GM18508 (cell line): ENCODE data around the gene PLEKHG4.

Experiments
- ATAC-seq: cut with Tn5 transposase; IDR thresholded peaks from one replicate; pipeline ENCODE4 v1.9.1; 2021; ENCODE audit warnings: moderate number of reproducible peaks; ENCODE audit not compliant: insufficient read depth, unreplicated experiment

Gene PLEKHG4

DNA sequence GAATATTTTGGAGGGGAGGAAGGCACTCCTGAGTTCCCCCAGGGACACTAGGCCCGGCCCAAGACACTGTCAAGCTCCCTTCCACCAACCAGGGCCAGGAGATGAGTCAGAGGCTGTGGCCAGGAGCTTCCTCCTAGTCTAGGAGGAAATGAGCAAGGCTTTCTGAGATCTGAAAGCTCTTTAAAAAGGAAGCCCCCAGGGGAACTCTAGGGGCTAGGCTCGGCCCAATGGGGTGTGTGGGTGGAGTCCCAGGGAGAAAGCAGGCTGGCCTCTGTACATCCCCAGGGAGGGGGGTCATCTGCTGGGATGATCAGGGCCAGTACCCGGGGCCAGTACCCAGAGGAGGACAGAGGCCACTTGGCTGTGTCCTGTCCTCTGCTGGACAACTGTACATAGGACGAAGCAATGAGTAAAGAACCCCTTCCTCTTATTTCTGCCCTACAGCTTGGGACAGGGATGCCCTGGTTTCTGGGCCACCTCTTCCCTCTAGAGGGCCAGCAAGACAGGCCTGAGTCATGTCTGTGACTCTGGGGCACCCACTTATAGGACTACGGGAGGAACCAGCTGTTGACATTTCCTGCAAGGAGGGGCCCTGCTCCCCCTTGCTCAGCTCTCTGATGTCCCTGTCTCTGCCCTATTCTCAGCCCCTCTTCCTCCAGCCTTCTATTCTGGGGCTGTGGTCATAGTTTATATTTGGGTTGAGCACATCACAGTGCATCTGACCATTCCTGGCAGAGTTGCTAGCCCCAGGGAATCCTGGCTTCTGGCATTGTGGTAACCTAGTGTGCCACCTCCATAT lies 34.7 kb upstream of the PLEKHG4 start:
- peak; percentile 36 for ATAC-seq

DNA sequence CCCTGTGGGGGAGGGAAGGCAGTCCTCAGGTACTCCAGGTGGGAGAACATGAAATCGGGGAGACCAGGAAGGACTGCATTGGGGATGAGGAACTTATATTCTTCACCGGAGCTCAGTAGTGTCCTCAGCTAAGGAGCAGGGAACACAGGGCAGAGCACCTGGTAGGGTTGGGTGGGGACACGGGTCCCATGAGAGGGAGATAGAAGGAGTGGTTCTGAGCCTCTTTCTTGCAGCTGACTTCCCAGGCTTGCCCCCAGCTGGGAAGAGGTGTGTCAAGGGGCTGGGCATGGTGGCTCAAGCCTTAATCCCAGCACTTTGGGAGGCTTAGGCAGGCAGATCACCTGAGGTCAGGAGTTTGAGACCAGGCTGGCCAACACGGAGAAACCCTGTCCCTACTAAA lies 34.1 kb upstream of the PLEKHG4 start:
- no peak for ATAC-seq

DNA sequence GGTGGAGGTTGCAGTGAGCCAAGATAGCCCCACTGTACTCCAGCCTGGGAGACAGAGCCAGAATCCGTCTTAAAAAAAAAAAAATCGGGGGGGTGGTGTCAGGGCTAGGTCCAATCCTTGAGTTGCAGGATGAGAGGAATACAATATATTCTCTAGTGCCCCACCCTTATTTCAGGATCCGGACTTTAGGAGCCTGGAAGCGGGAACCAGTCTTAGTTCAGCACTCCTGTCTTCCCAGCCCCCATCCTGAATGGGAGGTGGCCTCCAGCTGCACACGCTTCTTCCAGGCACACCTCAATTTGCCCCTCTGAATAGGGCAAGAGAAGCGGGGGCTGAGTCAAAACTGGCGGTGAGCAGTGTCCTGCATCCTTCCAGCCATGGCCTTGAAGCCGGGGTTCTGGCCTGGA lies 33.7 kb upstream of the PLEKHG4 start:
- ATAC-seq, result no peak

DNA sequence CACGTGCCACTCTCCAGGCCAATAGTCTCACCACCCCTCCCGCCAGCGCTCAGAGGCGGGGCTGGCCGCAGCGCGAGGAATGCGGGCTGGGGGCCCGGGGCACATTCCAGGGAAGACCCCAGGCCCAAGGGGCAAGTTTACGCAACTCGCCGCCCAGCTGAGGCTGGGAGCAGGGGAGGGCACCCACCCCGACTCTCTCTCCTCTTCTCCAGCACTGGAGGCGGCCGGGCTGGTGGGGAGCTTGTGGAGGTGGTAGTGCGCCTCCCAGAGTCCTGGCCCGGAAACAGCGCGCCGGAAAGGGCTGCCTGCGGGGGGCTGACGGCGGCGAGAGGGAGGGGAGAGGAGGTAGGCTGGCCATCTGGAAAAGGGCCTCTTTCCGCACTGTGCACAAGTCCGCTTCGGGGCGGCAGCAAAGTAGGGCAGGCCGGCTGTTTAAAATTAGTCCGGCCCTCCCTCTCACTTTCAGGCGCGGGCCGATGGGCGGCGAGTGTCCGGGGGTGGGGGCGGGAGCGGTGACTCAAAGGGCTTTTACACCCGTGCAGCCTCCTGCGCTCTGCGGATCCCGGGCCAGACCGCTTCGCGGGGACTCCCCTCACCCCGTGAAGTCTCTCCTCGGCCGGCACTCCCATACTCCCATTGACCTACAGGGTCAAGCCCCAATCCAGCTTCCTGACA lies 33.1 kb upstream of the PLEKHG4 start:
- ATAC-seq, result no peak

DNA sequence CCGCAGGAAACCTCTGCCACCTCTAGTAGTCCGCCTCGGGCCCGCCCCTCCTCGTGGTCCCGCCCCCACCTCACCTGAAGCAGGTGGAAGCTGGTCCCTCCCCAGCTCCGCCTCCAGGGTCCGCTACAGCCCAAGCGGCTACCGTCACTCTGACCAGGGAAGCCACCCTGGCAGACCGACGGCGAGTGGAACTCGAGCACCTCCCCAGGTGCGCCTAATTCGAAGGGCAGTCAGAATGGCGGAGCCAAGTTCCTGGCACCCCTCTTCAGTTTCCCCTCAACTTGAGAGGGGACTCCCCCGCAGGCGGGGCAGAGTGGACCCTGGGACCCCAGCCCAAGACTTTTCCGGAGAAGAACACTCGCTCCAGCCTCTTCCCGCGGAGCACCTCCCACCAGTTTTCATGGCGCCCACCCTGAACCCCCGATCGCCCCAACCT lies 32.6 kb upstream of the PLEKHG4 start:
- no peak for ATAC-seq

DNA sequence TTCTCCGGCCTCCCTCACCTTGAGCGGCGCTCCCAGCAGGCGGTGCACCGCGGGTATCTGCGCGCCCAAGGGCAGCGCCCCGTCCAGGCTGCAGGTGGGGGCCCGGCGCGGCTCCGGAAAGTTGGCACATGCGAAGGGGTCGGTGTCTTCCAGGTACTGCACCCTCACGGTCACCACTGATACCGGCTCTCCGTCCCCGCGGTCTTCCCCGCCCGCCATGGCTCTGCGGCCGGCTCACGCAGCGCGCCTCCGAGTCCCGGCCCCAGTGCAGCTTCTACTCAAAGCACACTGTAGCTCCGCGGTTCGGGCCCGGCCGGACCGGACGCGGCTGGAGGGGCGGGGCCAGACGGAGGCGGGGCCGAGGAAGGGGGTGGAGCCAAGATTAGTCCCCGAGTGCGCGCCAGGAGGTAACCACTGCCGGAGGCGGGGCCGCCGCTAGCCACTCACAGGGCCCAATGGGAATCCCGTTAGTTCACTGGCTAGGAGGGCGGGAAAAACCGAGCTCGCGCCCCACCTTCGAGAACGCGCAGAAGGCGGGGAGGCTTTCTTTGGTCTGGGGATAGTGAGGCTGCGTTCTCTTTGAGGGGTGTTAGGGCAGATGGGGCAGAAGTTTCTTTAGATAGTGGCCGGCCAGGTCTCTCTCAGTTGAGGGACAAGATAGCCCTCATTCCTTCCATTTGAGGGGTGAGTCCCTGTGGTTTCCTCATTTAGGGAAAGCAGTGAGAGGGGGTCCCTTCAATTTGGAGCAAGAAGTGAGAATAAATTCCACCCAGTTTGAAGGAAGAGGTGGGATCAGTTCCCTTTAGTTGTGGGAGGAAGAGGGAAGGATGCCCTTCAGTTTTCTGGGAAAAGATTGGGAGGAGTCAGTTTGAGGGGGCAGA lies 31.9 kb upstream of the PLEKHG4 start, which contains the start of gene FHOD1:
Gene FHOD1 (minus strand): TSS at position 290 of the 881 bp plus-strand sequence. CDS start 71 bp downstream, at position 219.
- peak; percentile 30 for ATAC-seq

DNA sequence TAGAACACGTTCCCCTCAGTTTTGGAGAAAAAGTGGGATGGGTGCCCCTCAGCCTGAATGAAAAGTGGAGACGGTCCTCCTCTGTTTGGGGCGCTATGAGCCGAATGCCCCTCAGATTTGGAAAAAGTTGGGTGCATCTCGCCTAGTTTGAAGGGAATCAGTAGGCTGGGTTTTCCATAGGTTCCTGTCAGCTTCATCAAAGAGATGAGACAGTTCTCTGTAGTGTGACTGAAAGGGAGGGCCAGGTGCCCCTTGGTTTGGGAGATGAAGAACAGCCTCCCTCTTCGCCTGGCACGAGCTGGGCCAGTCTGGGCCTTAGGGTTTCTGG lies 31.3 kb upstream of the PLEKHG4 start:
- ATAC-seq, result no peak

DNA sequence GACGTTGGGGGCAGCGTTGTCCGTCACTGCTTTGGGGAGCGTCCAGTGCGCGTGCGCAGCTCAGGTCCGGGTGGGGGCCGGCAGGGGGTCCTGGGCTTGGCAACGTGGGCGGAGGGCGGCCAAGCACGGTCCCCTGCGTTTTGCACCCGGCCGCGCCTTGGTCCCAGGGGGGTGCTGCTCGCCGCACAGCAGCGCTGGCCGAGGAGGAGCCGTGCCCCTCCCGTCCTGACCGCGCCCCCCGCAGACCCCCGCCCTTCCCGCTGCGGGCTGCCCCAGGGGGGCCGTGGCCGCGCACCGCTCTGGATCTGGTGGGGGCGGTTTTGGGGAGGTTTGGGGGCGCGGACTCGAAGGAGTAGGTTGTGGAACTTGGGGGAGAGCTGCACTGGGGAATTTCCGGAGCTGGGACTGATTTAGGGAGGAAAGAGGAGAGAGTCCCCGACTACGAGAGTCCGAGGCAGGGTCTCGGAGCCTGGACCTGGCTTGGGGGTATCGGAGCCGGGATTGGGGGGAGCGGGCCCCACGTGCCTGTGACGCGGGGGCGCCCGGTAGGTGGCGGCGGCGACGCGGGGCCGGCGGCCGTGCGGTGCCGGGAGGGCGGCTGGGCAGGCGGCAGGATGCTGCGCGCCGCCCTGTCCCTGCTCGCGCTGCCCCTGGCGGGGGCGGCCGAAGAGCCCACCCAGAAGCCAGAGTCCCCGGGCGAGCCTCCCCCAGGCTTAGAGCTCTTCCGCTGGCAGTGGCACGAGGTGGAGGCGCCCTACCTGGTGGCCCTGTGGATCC lies 30.7 kb upstream of the PLEKHG4 start, which contains the start of gene SLC9A5:
Gene SLC9A5 (plus strand): TSS at position 579 of the 777 bp plus-strand sequence. CDS start 36 bp downstream, at position 615.
- ATAC-seq, result no peak

DNA sequence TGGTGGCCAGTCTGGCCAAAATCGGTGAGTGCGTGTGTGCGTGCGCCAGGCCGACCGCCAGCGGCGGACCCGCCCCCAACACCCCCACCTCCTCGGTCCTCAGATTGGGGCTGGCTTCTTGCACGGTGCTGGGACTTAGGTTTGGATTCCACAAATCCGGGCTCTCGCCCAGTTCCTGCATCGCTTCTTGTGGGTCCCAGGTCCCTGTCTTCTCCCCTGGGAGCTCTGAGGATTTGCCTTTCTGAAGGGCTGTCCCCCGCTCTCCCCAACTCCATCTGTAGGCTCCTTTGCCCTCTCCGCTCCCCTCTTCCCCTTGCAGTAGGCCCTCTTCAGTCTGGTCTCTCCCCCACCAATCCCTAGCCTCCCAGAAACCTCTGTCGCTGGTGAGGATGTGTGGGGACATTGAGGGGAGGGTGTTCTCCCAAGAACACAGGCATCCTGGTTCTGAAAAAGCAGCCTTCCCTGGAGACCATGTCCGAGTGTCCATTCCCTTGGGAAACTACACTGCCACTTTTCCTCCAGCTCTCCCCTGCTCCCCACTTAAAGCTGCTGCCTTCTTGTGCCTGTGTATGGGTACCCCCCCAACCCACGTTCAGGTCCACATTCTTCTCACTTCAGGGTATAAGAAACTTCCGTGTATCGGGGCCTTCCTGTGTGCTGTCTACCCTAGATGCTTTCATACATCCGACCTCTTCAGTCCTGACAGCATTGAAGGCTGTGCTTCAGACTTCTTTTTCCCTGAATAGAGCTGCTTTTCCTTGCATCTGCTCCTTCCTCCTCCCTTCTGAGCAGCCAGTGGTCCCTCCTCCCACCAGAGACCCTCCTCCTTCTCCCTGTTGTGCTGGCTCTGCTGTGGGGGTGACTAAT lies 29.9 kb upstream of the PLEKHG4 start:
- ATAC-seq, result no peak

DNA sequence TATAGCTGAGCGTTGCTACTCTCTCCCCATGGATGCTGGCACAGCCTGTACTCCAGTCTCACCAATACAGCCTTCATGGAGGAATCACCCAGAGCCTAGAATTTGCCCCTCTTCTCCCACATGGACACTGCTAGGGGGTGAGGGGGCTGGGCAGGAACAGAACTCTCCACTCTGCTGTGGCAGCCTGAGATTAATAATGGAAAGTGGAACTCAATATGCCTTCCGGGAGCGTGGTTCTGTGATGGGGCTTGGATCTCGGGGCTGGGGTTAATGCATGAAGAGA lies 29.3 kb upstream of the PLEKHG4 start:
- ATAC-seq, result no peak

DNA sequence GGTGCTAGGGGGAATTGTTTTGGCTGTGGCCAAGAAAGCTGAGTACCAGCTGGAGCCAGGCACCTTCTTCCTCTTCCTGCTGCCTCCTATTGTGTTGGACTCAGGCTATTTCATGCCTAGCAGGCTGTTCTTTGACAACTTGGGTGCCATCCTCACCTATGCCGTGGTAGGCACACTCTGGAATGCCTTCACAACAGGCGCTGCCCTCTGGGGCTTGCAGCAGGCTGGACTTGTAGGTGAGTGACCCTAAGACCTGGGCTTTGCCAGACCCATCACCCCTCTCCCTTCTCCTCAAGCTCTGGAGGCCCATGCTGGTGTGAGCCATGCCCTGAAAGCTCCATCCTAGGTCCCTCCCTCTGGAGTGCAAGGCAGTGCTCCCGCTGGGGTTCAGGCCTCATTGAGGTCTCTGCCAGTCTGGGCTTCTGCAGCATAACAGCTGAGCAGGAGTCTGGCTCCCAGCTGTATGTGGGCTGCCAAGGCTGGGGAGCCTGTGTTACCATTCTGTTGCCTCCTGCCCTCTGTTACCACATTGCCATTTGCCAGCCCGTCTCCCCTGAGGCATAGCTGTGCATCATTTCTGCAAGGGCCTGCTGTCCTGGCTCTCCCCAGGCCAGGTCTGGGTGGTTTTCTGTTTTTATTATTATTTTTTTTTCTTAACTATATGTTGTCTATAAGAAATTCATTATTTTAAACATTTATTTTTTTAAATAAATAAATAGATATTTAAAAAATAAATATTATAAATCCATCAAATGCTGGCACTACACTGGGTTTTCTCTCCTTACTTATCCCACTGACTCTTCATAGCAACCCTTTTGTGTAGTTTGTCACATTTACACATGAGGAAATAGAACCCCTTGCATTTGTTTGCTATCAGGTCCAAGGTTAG lies 26.5 kb upstream of the PLEKHG4 start:
- ATAC-seq, result no peak

DNA sequence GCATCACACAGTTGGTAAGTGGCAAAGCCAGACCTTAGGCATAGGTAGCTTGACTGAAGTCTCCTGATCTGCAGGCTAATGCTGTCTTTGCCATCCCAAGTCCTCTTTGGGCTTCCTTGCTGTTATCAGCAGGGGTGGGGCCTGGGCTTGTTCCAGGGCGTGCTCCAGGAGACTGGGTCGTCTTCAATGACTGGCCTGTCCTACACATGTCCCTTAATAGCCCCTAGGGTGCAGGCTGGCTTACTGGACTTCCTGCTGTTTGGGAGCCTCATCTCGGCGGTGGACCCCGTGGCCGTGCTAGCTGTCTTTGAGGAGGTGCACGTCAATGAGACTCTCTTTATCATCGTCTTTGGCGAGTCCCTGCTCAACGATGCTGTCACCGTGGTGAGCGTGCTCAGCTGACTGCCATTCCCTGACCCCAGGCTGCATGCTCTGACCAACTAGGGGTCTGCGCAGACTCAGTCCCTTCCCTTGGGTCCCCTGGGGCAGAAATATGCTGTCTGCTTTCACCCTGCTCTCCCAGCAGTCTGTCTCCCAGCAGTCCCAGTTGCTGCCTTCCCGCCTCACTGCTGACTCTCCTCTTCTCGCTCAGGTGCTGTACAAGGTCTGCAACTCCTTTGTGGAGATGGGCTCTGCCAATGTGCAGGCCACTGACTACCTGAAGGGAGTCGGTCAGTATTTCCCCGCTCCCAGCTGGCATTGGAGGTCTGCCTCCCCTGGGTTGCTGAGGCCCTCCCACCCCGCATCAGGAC lies 24.4 kb upstream of the PLEKHG4 start:
- ATAC-seq, result no peak

DNA sequence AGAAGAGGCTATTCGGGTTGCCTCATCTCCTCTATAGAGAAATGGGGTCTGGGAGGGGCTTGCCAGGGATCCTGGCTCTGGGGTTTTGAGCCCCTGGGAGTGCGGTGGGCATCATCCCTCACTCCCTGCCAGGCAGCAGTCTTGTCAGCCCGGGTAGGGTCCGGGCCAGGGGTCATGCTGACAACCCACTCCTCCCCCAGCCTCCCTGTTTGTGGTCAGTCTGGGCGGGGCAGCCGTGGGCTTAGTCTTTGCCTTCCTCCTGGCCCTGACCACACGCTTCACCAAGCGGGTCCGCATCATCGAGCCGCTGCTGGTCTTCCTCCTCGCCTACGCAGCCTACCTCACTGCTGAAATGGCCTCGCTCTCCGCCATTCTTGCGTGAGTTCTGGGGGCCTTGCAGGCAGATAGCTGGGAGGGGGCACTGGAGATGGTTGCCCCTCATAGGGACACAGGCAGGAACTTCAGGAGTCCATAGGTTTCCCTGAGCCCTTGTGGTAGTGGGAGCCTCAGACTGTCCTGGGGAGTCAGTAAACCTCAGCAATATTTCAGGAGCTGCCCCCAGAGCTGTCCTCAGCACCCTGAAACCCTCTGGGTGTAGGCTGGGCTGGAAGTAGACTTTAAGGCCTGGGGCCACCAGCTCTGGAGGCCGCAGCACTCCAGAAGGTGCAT lies 23.6 kb upstream of the PLEKHG4 start:
- ATAC-seq, result no peak

DNA sequence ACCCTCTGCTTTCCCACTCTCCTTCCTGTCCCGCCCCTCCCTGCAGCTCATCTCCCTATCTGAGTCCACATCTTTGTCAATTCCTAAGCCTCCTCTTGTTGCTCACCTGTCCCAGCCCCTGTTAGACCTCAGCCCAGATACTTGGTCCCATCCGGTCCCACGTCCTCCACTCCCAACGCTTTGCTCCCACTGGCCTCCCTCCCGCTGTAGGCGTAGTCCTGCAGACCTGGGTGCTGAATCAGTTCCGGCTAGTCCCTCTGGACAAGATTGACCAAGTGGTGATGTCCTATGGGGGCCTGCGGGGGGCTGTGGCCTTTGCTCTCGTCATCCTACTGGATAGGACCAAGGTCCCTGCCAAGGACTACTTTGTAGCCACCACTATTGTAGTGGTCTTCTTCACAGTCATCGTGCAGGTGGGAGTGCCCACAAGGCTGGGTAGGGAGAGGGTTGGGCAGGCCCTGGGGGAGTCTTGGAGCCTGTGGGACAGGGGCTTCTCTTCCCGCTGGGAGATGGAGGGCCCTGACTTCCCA lies 22.6 kb upstream of the PLEKHG4 start:
- no peak for ATAC-seq

DNA sequence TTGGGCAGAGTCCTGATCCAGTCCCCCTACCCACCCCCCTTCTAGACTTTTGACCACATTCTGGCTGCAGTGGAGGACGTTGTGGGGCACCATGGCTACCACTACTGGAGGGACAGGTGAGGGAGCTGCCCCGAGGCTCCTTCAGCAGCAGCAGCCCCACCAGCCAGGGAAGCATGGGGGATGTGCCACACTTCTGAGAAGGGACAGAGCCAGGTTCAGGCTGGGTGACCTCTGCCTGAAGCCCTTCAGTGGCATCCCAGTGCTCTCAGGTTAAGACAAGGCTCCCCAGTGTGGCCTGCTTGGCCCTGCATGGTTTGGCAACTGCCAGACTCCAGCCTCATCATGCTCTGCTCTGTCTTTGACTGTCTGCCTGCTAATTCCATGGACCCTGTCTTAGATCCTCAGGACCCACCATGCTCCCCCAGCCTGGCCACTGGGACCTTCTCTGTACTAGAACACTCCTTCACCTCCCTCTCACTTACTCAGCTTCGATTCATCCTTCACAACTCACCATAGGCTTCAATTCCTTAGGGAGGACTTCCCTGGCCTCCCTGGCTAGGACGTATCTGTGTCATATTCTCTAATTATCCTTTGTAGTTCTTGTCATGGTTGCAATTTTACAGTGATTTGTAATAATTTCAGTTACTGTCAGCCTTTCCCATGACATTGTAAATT lies 21.7 kb upstream of the PLEKHG4 start:
- ATAC-seq, result no peak

DNA sequence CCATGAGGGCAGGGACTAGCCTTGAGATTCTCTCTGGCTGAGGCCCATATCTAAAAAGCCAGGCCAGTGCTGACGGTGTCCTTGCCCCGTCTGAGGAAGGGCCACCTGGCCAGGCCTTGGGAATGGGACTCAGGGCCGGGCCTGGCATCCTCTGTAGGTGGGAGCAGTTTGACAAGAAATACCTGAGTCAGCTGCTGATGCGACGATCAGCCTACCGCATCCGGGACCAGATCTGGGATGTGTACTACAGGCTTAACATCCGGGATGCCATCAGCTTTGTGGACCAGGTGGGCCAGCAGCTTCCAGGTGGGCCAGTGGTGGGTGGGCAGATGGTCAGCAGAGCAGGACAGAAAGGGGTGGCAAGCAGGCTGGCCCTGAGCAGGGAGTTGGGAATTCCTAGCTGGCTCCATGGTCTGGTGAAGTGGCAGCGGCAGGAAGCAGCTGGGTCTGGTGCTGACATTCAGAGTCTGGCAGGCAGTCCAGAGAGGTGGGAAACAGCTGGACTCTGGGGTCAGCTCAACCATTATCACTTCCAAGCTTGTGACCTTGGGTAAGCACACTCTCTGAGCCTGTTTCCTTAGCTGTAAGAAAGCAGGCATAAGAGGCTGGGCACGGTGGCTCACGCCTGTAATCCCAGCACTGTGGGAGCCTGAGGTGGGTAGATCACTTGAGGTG lies 21.0 kb upstream of the PLEKHG4 start:
- ATAC-seq, result no peak
